ENCODE measurements around the gene TRAPPC13.
"Not testable (repeated sequence)": the region's sequence is repeated elsewhere in the genome, so short reads cannot be mapped to it uniquely, and the experiment has no call there.

Gene TRAPPC13, protein sequence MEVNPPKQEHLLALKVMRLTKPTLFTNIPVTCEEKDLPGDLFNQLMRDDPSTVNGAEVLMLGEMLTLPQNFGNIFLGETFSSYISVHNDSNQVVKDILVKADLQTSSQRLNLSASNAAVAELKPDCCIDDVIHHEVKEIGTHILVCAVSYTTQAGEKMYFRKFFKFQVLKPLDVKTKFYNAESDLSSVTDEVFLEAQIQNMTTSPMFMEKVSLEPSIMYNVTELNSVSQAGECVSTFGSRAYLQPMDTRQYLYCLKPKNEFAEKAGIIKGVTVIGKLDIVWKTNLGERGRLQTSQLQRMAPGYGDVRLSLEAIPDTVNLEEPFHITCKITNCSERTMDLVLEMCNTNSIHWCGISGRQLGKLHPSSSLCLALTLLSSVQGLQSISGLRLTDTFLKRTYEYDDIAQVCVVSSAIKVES

DNA sequence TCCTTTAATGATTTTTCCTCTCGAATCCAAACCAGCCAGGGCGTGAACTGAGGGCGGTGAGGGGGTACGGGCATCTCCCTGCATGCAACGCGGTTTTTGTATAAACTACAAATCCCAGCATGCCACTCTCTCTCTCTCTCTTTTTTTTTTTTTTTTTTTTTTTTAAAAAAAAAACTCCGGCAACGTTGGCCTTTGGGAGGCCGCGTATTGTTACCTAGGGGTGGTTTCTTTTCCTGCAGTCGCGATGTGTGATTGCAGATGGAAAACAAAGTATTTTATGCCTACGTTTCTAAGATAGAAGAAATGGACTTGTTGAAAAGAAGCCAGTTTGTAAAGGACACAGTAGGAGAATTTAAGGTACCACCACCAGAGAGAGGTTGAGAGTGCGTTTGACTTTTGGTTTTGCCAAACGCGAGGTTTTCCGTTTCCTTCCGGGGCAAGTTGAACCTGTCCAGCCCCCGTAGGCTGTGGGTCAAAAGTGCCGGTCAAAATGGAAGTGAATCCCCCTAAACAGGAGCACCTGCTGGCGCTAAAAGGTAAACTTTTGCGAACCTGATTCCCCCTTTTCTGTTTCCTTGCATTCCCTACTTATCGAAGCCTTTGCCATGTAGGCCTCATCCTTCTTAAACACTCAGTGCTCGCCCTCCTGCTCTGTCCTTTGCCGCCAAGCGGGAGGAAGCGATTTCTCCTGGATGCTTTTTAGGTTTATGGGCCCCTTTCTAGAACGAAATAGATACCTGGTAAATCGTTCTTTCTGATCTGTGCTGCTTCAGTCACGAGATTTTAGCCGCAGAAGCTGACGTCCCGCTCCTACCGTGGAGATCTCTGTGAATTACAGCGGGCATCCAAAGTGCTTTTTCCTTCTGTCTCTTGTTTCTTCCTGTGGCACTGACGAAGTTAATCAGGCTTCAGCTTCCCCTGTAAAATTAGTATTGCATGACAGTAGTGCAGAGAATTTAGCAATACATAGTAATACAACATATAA, at the start of gene TRAPPC13, which contains the start of gene SHLD3:
TRAPPC13 (plus strand) TSS at position 457 of the 985 bp plus-strand sequence; CDS start at position 491, 34 bp downstream.
SHLD3 (plus strand) TSS at position 457 of the 985 bp plus-strand sequence. CDS start 4,561 bp downstream, outside the sequence.
- DNase-seq, result peak; percentile 78 to 81

DNA sequence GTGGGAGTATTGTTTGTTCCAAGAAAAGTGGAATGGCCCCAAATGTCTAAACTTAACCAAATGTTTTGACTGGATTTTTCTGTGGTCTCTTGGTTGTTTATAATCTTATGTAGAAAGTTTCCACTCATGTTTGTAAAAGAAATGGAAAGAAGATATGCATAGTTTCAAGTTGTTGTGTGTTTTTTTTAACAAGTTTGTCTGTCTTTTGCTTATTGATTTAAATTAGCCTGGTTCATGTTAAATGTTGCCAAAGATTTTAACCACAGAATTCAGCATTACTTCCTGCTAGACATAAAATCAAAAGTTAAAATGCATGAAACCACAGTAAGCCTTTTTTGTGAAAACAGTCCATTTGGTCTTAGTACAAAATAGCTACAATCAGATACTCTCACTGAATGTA, 47.7 kb upstream of the TRAPPC13 start:
- DNase-seq, result no peak

DNA sequence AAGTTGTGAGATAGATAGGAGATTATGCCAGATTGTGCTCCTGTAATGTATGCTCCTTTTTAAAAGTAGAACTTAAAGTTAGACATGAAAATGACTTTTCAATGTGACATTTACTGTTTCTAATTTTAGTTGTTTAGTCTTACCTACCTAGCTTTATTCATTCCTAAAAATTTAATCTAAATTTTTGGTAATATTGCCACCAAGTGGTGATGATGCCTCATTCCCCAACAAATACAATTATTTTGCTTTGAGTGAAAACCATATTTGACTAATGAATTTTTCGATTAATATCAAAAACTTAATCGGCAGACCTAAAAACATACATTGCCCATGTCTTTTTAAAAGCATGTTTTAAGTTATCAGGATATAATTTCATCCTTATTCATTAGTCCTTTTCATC, 36.1 kb upstream of the TRAPPC13 start:
- no peak for DNase-seq

DNA sequence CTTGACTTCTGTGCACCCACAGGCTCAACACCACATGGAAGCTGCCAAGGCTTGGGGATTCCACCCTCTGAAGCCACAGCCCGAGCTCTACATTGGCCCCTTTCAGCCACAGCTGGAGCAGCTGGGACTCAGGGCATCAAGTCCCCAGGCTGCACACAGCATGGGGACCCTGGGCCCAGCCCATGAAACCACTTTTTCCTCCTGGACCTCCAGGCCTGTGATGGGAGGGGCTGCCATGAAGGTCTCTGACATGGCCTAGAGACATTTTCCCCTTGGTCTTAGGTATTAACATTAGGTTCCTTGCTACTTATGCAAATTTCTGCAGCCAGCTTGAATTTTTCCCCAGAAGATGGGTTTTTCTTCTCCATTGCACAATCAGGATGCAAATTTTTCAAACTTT, 23.1 kb upstream of the TRAPPC13 start:
- DNase-seq, result not testable (repeated sequence)

DNA sequence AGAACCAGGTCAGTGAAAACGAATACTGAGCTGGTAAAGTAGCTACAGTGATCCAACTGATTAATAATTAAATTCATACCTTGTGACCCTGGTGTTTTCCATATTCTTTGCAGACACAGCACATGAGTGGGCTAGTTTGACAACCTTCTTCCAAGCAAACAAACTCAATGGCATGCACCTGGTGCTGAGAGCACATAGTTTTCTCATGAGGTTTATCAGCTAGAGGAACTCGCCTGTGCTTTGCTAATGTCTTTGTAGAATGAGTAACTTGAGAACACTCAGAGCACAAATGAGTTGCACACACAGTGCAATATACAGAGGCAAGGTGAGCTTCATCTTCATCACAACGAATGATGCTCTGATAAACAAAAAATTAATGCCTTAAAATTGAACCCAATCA, 13.3 kb upstream of the TRAPPC13 start:
- DNase-seq, result no peak

DNA sequence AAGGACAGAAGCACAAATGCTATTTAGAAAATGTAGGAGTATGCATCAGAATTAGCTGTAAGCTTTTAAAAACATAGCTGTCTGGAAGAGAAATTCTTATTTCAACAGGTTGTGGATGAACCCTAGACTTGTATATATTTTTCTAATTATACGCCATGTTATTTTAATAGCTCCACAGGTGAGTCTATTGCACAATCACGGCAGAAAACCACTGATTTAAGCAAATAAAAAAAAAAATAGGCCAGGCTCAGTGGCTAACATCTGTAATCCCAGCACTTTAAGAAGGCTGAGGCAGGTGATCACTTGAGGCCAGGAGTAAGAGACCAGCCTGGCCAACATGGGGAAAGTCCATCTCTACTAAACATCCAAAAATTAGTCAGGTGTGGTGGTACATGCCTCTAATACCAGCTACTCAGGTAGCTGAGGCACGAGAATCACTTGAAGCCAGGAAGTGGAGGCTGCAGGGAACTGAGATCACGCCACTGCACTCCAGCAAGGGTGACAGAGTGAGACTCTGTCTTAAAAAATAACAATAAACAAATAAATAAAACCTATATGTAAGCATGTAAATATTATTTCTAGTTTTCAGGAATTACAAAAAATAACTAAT, 12.4 kb upstream of the TRAPPC13 start:
- no peak for DNase-seq

DNA sequence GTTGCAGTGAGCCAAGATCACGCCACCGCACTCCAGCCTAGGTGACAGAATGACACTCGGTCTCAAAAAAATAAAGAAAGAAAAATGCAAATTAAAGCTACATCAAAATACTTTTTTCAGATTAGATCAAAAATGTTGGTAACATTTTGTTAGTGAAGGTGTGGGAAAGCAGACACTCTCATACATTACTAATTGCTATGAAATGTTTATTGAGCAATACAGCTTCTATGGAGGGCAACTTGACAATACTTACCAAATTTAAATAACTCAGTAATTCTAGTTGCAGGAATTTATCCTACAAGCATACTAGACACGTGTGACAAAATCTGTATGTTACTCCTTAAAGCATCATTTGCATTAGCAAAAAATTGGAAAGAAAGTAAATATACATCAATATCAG, 4.8 kb upstream of the TRAPPC13 start:
- DNase-seq, result no peak

DNA sequence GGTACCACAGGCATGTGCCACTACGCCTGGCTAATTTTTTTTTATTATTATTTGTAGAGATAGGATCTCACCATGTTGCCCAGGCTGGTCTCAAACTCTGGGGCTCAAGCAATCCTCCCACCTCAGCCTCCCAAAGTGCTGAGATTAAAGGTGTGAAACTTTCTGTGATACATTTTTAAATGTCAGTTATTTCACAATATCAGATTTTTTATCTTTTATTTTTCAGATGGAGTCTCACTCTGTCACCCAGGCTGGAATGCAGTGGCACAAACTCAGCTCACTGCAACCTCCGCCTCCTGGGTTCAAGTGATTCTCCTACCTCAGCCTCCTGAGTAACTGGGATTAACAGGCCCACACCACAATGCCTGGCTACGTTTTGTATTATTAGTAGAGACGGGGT, 2.9 kb upstream of the TRAPPC13 start:
- not testable (repeated sequence) for DNase-seq

DNA sequence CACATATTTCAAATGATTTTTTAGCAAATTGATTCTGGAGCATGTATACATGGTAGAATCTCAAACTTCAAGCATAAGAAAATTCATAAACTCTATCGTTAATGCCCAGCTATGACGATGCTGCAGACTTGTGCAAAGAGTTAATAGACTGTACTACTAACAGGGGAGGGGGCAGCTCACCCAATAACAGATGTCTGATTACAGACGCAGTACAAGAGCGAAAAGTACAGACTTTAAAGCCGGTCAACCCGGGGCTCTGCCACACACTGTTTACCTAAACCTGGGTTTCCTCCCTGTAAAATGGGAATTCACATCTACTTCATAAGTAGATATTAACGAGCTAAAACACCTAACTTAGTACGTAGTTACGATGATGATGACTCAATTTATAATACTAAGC, 1.3 kb upstream of the TRAPPC13 start:
- no peak for DNase-seq

DNA sequence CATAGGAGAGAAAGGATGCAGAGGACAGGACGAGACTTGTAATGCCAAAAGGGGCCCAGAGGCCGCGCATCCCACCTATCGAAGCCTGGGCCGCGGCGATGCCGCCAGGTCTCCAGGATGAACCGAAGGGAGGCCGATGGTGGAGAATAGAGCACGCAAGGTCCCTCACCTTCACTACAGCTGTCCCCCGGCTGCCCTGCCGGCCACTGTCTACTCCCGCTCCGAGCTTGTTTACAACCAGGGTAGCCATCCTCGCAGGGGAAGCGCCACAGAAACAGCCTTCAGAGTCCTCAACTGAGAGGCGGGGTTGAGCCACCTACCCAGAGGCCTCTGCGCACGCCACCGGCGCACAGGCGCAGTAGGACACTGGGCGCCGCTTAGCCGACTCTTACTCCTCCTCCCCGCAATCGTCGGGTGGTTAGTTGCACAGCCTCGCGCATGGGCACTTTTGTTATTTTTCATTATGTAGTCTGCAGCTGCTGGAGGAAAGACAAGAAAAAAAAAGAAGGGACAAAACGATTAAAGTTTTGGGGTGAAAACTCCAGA, 729 bp upstream of the TRAPPC13 start, which contains the start of gene TRIM23:
TRIM23 (minus strand) TSS at position 309 of the 546 bp plus-strand sequence; CDS start at position 250, 59 bp downstream.
- DNase-seq, result peak; percentile 86 to 91

DNA sequence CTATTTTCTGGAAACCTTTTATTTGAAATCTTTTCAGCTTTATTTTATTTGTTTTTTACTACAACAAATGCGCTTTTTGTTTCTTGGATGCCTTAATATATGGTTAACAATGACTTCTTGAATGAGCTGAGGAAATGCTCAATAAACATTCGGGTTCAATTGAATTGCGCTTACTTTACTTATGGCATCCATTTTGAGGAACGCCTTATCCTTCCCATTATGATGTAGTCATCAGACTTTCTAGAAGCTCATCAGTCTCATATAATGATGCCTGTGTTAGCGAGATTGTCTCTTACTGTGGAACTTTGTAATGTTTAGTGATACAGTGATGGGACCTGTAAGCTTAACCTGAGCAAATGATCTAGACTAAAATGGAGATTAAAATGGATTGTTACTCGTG, 916 bp downstream of the TRAPPC13 start:
- DNase-seq, result no peak

DNA sequence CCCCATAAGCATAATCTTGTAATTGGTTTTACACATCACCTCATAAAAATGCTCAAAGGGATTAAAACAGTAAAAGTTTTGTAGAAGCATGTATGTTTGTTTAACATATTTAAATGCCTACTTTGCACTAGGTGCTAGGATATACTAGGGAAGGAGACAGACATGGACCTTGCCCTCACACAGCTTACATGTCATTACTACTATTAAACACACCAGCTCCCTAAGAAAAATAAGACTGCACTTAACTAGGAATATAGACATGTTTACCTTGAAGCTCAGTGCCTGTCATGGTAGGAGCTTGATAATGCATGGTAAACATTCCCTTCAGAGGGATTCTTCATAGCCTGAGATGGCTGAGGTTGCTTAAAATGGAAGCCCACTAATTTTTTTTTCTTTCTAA, 6.2 kb downstream of the TRAPPC13 start:
- DNase-seq, result no peak

DNA sequence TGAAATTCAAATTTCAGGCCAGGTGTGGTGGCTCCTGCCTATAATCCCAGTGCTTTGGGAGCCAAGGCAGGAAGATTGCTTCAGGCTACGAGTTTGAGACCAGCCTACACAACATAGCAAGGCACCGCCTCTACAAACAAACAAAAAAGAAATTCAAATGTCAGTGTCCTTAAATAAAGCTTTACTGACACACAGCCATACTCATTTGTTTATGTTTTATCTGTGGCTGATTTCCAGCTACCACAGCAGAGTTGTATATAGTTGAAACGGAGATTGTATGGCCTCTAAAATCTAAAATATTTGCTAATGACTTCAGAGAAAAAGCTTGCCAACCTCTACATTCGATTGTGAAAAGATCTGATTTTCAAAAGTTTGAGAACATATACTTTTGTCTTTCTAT, 15.4 kb downstream of the TRAPPC13 start:
- no peak for DNase-seq

DNA sequence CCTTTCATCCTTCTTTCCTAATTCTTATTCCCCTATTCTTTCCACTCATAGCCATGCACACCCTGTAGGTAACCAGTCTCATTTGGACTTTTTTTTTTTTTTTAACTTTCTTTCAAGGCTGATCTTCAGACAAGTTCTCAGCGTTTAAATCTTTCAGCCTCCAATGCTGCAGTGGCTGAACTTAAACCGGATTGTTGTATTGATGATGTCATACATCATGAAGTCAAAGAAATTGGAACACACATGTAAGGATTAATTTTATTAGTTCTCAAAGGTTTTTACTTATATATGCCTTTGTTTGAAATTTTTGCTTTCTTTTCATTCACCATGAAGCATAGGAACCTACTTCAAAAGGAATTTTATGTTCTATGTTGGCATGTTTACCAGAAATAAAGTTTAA, 22.1 kb downstream of the TRAPPC13 start:
- no peak for DNase-seq

DNA sequence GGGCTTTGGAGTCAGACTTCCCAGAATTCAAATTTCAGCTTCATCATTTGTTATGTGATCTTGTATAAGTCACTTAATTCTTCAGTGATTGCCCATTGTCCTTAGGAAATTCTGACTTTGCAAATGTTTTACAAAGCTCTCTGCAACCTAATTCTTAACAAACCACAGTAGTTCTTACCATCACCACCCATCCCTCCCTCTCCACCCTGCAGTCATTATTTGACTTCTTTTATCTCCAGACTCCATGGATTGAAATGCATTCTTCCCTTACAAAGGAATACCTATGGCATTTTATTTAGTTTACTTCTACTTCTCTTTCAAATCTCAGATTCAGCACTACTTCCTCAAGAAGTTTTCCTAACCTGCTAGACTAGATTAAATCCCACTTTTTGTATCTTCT, 23.1 kb downstream of the TRAPPC13 start:
- no peak for DNase-seq

DNA sequence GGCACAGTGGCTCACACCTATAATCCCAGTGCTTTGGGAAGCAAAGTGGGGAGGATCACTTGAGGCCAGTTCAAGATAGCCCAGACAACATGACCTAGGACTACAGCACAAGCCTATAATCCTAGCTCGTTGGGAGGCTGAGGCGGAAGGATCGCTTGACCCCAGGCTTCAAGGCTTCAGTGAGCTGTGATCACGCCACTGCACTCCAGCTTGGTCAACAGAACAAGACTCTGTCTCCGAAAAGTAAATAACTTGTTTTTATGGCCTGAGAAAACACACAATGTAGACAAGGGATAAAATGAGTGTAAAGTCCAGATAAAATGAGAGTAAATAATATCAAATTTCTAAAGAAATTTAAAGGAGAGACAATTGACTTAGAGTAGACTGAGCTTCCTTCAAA, 26.3 kb downstream of the TRAPPC13 start:
- DNase-seq, result no peak

DNA sequence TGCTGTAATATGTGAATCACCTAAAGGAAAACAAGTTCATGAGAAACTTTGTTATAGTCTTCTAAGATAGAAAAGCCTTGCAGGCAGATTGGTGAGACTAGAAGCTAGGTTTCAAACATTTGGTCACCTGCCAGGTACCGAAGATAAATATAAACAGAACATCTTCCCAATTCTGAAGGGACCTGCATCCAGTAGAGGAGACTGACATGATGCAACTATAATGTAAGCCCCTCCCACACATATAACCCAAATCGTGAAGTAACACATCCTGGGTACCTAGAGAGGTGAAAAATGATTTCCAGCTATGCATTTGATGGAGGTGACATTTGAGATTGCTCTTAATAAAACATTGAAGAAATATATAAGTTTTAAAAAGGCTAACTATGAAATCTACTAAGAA, 29.9 kb downstream of the TRAPPC13 start:
- DNase-seq, result no peak

DNA sequence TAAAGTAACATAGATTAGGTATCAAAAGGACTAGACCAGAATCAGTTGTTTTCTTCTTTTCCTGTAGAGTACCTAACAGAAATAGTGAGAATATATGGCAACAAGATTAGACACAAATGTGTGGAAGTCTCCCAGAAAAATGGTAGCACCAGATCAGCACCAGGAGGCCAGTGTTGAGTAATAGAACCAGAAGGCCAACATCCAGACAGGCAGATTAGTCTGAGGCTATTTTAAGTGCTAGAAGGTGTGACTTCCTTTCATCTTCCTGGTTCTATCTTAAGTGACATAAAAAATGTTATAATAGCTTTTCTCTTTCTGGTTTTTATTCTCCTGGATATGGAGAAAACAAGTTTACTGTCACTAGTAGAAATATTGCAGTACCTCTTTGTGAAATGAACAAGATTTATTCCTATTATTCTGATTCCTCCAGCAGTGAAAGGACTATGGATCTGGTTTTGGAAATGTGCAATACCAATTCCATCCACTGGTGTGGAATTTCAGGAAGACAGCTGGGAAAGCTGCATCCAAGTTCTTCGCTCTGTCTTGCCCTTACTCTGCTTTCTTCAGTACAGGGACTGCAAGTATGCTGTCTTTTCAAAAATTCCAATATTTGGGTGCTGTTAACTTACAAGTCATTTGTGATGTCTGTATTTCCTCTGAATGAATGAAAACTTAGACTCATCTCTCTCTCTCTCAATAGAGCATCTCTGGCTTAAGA, 39.1 kb downstream of the TRAPPC13 start:
- no peak for DNase-seq

DNA sequence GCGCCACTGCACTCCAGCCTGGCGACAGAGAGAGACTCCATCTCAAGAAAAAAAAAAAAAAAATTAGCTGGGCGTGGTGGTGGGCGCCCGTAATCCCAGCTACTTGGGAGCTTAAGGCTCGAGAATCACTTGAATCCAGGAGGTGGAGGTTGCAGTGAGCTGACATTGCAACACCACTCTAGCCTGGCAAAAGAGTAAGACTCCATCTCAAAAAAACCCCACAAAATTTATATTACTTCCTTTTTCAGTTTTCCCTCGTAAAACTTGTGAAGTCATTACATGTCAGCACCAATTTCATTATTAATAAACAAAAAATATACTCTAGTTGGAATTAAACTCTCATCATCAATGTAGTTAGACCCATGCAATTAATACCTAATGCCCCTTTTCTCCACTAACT, 43.9 kb downstream of the TRAPPC13 start:
- no peak for DNase-seq

DNA sequence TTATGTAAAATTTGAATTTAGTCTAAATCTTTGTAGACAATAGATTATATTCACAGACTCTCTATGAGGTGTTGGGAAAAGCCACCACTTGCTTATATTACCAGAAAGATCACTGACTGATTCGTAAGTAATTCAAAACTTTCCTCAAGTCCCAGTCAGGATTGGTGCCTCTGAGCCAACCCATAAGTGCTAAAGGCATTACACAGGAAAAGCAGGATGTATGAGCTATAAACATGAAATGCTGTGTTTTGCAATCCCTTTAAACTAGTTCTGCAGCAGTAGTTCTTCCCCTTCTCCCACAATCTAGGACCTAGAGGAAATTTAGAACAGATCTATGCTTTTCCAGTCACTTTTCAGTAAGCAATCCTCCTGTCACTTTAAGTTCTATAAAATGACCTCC, 48.0 kb downstream of the TRAPPC13 start:
- DNase-seq, result no peak

DNA sequence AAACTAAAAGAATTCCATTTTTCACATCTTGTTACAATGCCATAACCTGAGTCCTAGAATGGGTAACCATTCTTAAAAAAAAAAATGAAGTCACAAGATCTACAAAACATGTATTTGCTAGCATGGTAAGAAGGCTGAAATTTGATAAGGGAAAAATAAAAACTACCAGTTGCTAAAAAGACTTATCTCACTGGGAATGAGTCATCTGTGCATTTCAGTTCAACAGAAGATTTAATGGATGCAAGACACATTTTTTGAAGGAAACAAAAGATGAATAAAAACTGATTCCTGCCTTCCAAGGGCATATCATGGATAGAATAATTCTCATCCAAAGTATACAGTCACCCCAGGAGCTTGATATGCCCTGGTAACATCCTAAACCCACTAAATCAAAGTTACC, 49.9 kb downstream of the TRAPPC13 start:
- DNase-seq, result no peak

DNA sequence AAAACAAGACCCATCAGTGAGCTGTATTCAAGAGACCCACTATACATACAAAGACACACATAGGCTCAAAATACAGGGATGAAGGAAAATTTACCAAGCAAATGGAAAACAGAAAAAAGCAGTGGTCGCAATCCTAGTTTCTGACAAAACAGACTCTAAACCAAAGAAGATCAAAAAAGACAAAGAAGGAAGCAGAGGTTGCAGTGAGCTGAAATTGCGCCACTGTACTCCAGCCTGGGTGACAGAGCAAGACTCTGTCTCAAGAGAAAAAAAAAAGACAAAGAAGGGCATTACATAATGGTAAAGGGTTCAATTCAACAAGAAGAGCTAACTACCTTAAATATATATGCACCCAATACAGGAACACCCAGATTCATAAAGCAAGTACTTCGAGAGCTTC, 51.2 kb downstream of the TRAPPC13 start:
- not testable (repeated sequence) for DNase-seq
